Parathyroid adenoma (tissue), 2 donors: Measurements from ENCODE around the gene TRAF3.

Source experiments
- H2AFZ ChIP-seq: fragments of 300-600 bp; sonication (generic); one replicate; pipeline ENCODE4 v1.7.0; 2017; ENCODE audit warnings: antibody characterized with exemption, mild to moderate bottlenecking
- H3K27ac ChIP-seq: fragments of 300-600 bp; sonication (generic); one replicate; pipeline ENCODE4 v1.7.0; 2017
- H3K27me3 ChIP-seq: fragments of 300-600 bp; sonication (generic); one replicate; pipeline ENCODE4 v1.7.0; 2017; ENCODE audit warnings: low read length; ENCODE audit not compliant: control insufficient read depth, insufficient read depth
- H3K36me3 ChIP-seq: fragments of 300-600 bp; sonication (generic); one replicate; pipeline ENCODE4 v1.7.0; 2017; ENCODE audit warnings: low read length; ENCODE audit not compliant: control insufficient read depth, insufficient read depth
- H3K4me1 ChIP-seq: fragments of 300-600 bp; sonication (generic); one replicate; pipeline ENCODE4 v1.7.0; 2017; ENCODE audit warnings: control low read depth
- H3K4me2 ChIP-seq: fragments of 300-600 bp; sonication (generic); one replicate; pipeline ENCODE4 v1.7.0; 2017; ENCODE audit warnings: low read length
- H3K4me3 ChIP-seq: fragments of 300-600 bp; sonication (generic); one replicate; pipeline ENCODE4 v1.7.0; 2017; ENCODE audit warnings: low read depth, low read length
- H3K79me2 ChIP-seq: fragments of 300-600 bp; sonication (generic); one replicate; pipeline ENCODE4 v1.7.0; 2017; ENCODE audit warnings: control low read depth
- H3K9ac ChIP-seq: fragments of 300-600 bp; sonication (generic); one replicate; pipeline ENCODE4 v1.7.0; 2017; ENCODE audit warnings: mild to moderate bottlenecking
- H3K9me3 ChIP-seq: fragments of 300-600 bp; sonication (generic); one replicate; pipeline ENCODE4 v1.7.0; 2017; ENCODE audit warnings: low read length; ENCODE audit not compliant: control insufficient read depth
- TF ChIP-seq, protein P1 (sequence below): fragments of 300-600 bp; sonication (generic); IDR thresholded peaks from one replicate; pipeline ENCODE4 v1.7.0; 2017; ENCODE audit warnings: antibody characterized with exemption, mild to moderate bottlenecking
- donor health status: primary hyperparathyroidism.

Gene TRAF3

GRCh38 chr14:102830474-102831045, 53.3 kb downstream of the TRAF3 start:
- peaks cover 18% of the 10 kb centered on the region for H3K79me2 ChIP-seq
- H3K27me3 ChIP-seq = no peaks in the 10 kb centered on the region
- no peaks in the 10 kb centered on the region for H3K36me3 ChIP-seq
- H3K4me2 ChIP-seq = no peak overlapping the region
- no peak overlapping the region for H3K27ac ChIP-seq
- H2AFZ ChIP-seq = no peak overlapping the region
- H3K4me1 ChIP-seq = no peaks in the 10 kb centered on the region
- H3K9me3 ChIP-seq = no peaks in the 10 kb centered on the region
- H3K4me3 ChIP-seq = no peak overlapping the region
- TF ChIP-seq, protein P1, sequence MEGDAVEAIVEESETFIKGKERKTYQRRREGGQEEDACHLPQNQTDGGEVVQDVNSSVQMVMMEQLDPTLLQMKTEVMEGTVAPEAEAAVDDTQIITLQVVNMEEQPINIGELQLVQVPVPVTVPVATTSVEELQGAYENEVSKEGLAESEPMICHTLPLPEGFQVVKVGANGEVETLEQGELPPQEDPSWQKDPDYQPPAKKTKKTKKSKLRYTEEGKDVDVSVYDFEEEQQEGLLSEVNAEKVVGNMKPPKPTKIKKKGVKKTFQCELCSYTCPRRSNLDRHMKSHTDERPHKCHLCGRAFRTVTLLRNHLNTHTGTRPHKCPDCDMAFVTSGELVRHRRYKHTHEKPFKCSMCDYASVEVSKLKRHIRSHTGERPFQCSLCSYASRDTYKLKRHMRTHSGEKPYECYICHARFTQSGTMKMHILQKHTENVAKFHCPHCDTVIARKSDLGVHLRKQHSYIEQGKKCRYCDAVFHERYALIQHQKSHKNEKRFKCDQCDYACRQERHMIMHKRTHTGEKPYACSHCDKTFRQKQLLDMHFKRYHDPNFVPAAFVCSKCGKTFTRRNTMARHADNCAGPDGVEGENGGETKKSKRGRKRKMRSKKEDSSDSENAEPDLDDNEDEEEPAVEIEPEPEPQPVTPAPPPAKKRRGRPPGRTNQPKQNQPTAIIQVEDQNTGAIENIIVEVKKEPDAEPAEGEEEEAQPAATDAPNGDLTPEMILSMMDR = no peak
- no peak overlapping the region for H3K9ac ChIP-seq

GRCh38 chr14:102831163-102831804, 54.0 kb downstream of the TRAF3 start:
- H2AFZ ChIP-seq = no peak overlapping the region
- H3K4me1 ChIP-seq = no peaks in the 10 kb centered on the region
- H3K36me3 ChIP-seq = no peaks in the 10 kb centered on the region
- no peaks in the 10 kb centered on the region for H3K27me3 ChIP-seq
- no peak overlapping the region for H3K27ac ChIP-seq
- no peaks in the 10 kb centered on the region for H3K9me3 ChIP-seq
- H3K9ac ChIP-seq = no peak overlapping the region
- peaks cover 12% of the 10 kb centered on the region for H3K79me2 ChIP-seq
- TF ChIP-seq, protein P1 = no peak
- no peak overlapping the region for H3K4me2 ChIP-seq
- no peak overlapping the region for H3K4me3 ChIP-seq

DNA sequence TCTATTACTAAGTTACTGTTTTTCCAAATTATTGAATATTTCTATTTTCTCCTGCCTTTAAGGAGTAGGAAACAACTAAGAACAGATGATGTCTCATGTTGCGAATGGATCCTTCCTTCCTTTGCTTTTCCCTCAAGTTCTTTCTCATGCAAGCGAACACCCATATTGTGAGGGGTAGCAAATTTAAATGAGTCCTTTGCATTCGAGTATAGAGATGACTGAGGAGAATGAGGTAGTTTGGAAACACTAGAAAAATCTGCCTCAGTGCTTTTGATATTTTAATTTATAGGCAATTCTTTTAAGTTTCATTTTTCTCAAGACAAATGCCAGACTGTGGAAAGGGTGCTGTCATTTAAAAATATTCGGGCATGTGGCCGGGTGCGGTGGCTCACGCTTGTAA, 56.1 kb downstream of the TRAF3 start:
- Histone ChIP-seq H3K9me3 (no peaks in the 10 kb centered on the region), H3K4me1 (no peaks in the 10 kb centered on the region), H3K4me3 (no peak overlapping the region), H2AFZ (no peak overlapping the region), H3K27ac (no peak overlapping the region), H3K36me3 (no peaks in the 10 kb centered on the region), H3K79me2 (peaks cover 6% of the 10 kb centered on the region), H3K4me2 (no peak overlapping the region), H3K27me3 (no peaks in the 10 kb centered on the region), H3K9ac (no peak overlapping the region)
- TF ChIP-seq, protein P1 = no peak

- H3K4me1 ChIP-seq = no peaks in the 10 kb centered on the region
- no peak overlapping the region for H3K4me3 ChIP-seq
- H3K4me2 ChIP-seq = no peak overlapping the region
Observed at GRCh38 chr14:102833991-102834390, 56.7 kb downstream of the TRAF3 start.

More at GRCh38 chr14:102833991-102834390, 56.7 kb downstream of the TRAF3 start:
- Histone ChIP-seq H3K27ac (no peak overlapping the region), H3K79me2 (peaks cover 9% of the 10 kb centered on the region), H3K9ac (no peak overlapping the region), H3K9me3 (no peaks in the 10 kb centered on the region), H3K27me3 (no peaks in the 10 kb centered on the region), H3K36me3 (no peaks in the 10 kb centered on the region), H2AFZ (no peak overlapping the region)
- TF ChIP-seq, protein P1 = no peak
